Panc1 (cell line): ENCODE data around the gene AFP. TPM values are rescaled to one million over a fixed set of nuclear protein-coding genes. Genes with fewer than 3 reads are reported as not detected.

Source experiments
- ATAC-seq: fragments of 200-7000 bp; cut with Tn5 transposase; 2 replicates; pipeline ENCODE4 v1.9.1; 2020; ENCODE audit warnings: mild to moderate bottlenecking, moderate library complexity
- BruUV-seq: library from RNA; stranded (reverse); fragments of 400-500 nt; replicated peaks from 2 replicates; lab custom pipeline; 2021; lab: Mats Ljungman, UMichigan
- CTCF ChIA-PET: fragments of 300-600 bp; sonication (Branson Sonifier 250); formaldehyde crosslinking; loops from one replicate; lab custom pipeline; 2022; ENCODE audit warnings: antibody characterized with exemption; lab: Charles Lee
- POLR2A ChIA-PET: fragments of 300-600 bp; sonication (Branson Sonifier 250); formaldehyde crosslinking; loops from one replicate; lab custom pipeline; 2022; ENCODE audit warnings: antibody characterized with exemption; lab: Charles Lee
- DNase-seq: peaks from one replicate; pipeline ENCODE4 v3.0.0-alpha.2; 2010; ENCODE audit warnings: low read depth, low spot score
- H3K27ac ChIP-seq: 2 replicates; pipeline ENCODE4 v1.5.1; 2011; ENCODE audit warnings: mild to moderate bottlenecking, low read length, inconsistent platforms
- H3K27me3 ChIP-seq: fragments of 200-500 bp; sonication (Bioruptor generic); 2 replicates; pipeline ENCODE4 v1.6.0; 2014; ENCODE audit warnings: low read length, inconsistent platforms; ENCODE audit not compliant: control insufficient read depth, insufficient read depth
- H3K36me3 ChIP-seq: fragments of 200-500 bp; sonication (Bioruptor generic); 2 replicates; pipeline ENCODE4 v1.5.1; 2014; ENCODE audit warnings: inconsistent platforms, mild to moderate bottlenecking, low read length, moderate library complexity; ENCODE audit not compliant: control insufficient read depth, insufficient read depth
- H3K4me1 ChIP-seq: 2 replicates; pipeline ENCODE4 v1.5.1; 2011; ENCODE audit warnings: inconsistent platforms, mild to moderate bottlenecking, low read length, moderate library complexity; ENCODE audit not compliant: control insufficient read depth, insufficient read depth
- H3K4me3 ChIP-seq, 2 experiments: 2 replicates each; pipeline ENCODE4 v1.5.1; 2011 to 2012; ENCODE audit warnings: low read depth in 2 of 2, low read length in 2 of 2, mild to moderate bottlenecking in 2 of 2, inconsistent platforms in 1 of 2, moderate library complexity in 1 of 2
- H3K9me3 ChIP-seq: fragments of 200-500 bp; sonication (Bioruptor generic); 2 replicates; pipeline ENCODE4 v1.5.1; 2014; ENCODE audit warnings: low read depth, mild to moderate bottlenecking, inconsistent platforms, low read length, moderate library complexity; ENCODE audit not compliant: control insufficient read depth, insufficient read depth
- CTCF ChIP-seq: fragments of 450-650 bp; IDR thresholded peaks from 2 replicates; pipeline ENCODE4 v1.5.1; 2017; ENCODE audit warnings: mild to moderate bottlenecking
- POLR2AphosphoS5 ChIP-seq: IDR thresholded peaks from 2 replicates; pipeline ENCODE4 v1.6.1; 2012; ENCODE audit warnings: mild to moderate bottlenecking, low read depth, low read length, moderate library complexity
- REST ChIP-seq, 2 experiments: IDR thresholded peaks; 2 replicates each; pipeline ENCODE4 v1.6.1; 2011 to 2012; ENCODE audit warnings: low read depth in 2 of 2, control low read depth in 1 of 2, low read length in 1 of 2, mild to moderate bottlenecking in 1 of 2, moderate library complexity in 1 of 2; ENCODE audit not compliant: insufficient read depth in 1 of 2
- SIN3A ChIP-seq: IDR thresholded peaks from 2 replicates; pipeline ENCODE4 v1.6.1; 2012; ENCODE audit warnings: low read depth, mild to moderate bottlenecking, low read length, moderate library complexity, borderline replicate concordance; ENCODE audit not compliant: insufficient read depth
- TCF7L2 ChIP-seq: IDR thresholded peaks from 2 replicates; pipeline ENCODE4 v1.6.1; 2011; ENCODE audit warnings: mild to moderate bottlenecking, low read depth, low read length, inconsistent platforms
- in situ Hi-C: cut with HindIII; loops from 2 replicates; pipeline ENCODE4 v1.10.0; 2016; ENCODE audit warnings: low sequenced_read_pairs, low pct_unique_long_range_greater_than_20kb
- intact Hi-C: fragments of 100-400 bp; cut with micrococcal nuclease; formaldehyde crosslinking; loops from one replicate; pipeline ENCODE4 v1.10.0; 2022; ENCODE audit not compliant: unreplicated experiment
- total RNA-seq: library from RNA; stranded (reverse); gene quantifications from one replicate; pipeline ENCODE4 v1.2.1, GENCODE V29; 2021; ENCODE audit not compliant: unreplicated experiment

The AFP gene
- total RNA-seq, 1 experiment from 2014 or later = 1.3 TPM

- H3K4me1 ChIP-seq = no peaks in the 10 kb centered on the region
- no peaks in the 10 kb centered on the region for H3K9me3 ChIP-seq
- DNase-seq = no peak
- in situ Hi-C loops (no loop called here), intact Hi-C loops (no loop called here)
- H3K4me3 ChIP-seq = no peak overlapping the region
- H3K27ac ChIP-seq = no peak overlapping the region
- H3K27me3 ChIP-seq = peaks cover 2% of the 10 kb centered on the region; the same call in 1 of the 2 replicates
- ChIA-PET POLR2A (no interaction called here), CTCF (no interaction called here)
- no peak for TF ChIP-seq REST (IDR thresholded peaks at IDR 0.05; ENCODE audit: insufficient read depth in 1 of 2, low read depth in 2 of 2, low read length in 1 of 2)
- TF ChIP-seq POLR2AphosphoS5 = no peak
- no peak for TF ChIP-seq TCF7L2
- no peak for TF ChIP-seq SIN3A
- no peak for TF ChIP-seq CTCF
- BruUV-seq = no TSS peak
- H3K36me3 ChIP-seq = no peaks in the 10 kb centered on the region
- ATAC-seq = no peak
Observed at GRCh38 chr4:73451404-73451803, 15.4 kb downstream of the AFP start.

- no peak for TF ChIP-seq CTCF
- TF ChIP-seq REST (IDR thresholded peaks at IDR 0.05; ENCODE audit: insufficient read depth in 1 of 2, low read depth in 2 of 2, low read length in 1 of 2) = no peak
- TF ChIP-seq SIN3A = no peak
- no peak for TF ChIP-seq POLR2AphosphoS5
- no peak for TF ChIP-seq TCF7L2
- DNase-seq = no peak
- intact Hi-C loops = no loop called here
- BruUV-seq = no TSS peak
- H3K4me3 ChIP-seq = no peak overlapping the region
- in situ Hi-C loops = no loop called here
- H3K27ac ChIP-seq = no peak overlapping the region
- H3K36me3 ChIP-seq = no peaks in the 10 kb centered on the region
- no peaks in the 10 kb centered on the region for H3K9me3 ChIP-seq
- peaks cover 2% of the 10 kb centered on the region; the same call in 1 of the 2 replicates for H3K27me3 ChIP-seq
- ChIA-PET CTCF (no interaction called here), POLR2A (no interaction called here)
- ATAC-seq = no peak
- no peaks in the 10 kb centered on the region for H3K4me1 ChIP-seq
Observed at GRCh38 chr4:73451981-73452747, 16.1 kb downstream of the AFP start.
